Psoas muscle (tissue), 8 donors: ENCODE results near the gene CXorf58. TPM values are rescaled to one million over a fixed set of nuclear protein-coding genes. Genes with fewer than 3 reads are reported as not detected.
A peak's percentile ranks its signal among the peaks of the same experiment; 100 is the strongest.

Experiments
- ATAC-seq, 4 donors: fragments of 200-7000 bp; cut with Tn5 transposase; one replicate each; pipeline ENCODE4 v1.9.1; 2020; ENCODE audit warnings: moderate library complexity in 3 of 4, mild to moderate bottlenecking in 2 of 4
- DNase-seq, 2 donors: peaks; one replicate each; pipeline ENCODE4 v3.0.0-alpha.2; 2020
- H3K27ac ChIP-seq: fragments of 200-600 bp; one replicate; pipeline ENCODE4 v1.8.0; 2022
- H3K27me3 ChIP-seq, 3 donors: fragments of 200-600 bp in 1 of 3; one replicate each; pipeline versions ENCODE4 v1.6.1 to v1.8.0; 2013 to 2022; ENCODE audit warnings: low read length in 2 of 3, mild to moderate bottlenecking in 2 of 3, moderate library complexity in 1 of 3; ENCODE audit not compliant: insufficient read depth in 3 of 3
- H3K36me3 ChIP-seq, 2 donors: fragments of 200-600 bp in 1 of 2; one replicate each; pipeline versions ENCODE4 v1.6.1 to v1.8.0; 2013 to 2022; ENCODE audit warnings: low read depth in 1 of 2, mild to moderate bottlenecking in 1 of 2, moderate library complexity in 1 of 2; ENCODE audit not compliant: insufficient read depth in 1 of 2
- H3K4me1 ChIP-seq: fragments of 200-600 bp; one replicate; pipeline ENCODE4 v1.8.0; 2022
- H3K4me3 ChIP-seq: fragments of 200-600 bp; one replicate; pipeline ENCODE4 v1.8.0; 2022; ENCODE audit warnings: mild to moderate bottlenecking
- H3K9me3 ChIP-seq: fragments of 200-600 bp; one replicate; pipeline ENCODE4 v1.8.0; 2022
- WGBS, 3 donors: extraction: QIAGEN DNeasy Blood & Tissue Kit; methylation state at CpG; one replicate each; pipeline versions ENCODE4 v1.1.6 to v1.1.7; 2013; 5-methylcytosine and 5-hydroxymethylcytosine counted together
- intact Hi-C, 2 donors: fragments of 100-400 bp; cut with DNase I; formaldehyde crosslinking; loops; one replicate each; pipeline versions ENCODE4 v1.11.0 to v1.14.2; 2022
- polyA plus RNA-seq, 3 donors: library from polyadenylated mRNA; stranded (reverse); fragments of 200-250 nt; gene quantifications; one replicate each; pipeline ENCODE4 v1.2.3, GENCODE V29; 2013
- total RNA-seq, 4 donors: library from RNA; stranded (reverse); fragmentation: NEBNext Ultra II Directional in 2 of 4; extraction: Animal tissue kit (Norgen Biotek cat#: 25700) in 2 of 4; gene quantifications; one replicate each; pipeline versions ENCODE4 v1.2.1 to v1.2.4, GENCODE V29; 2021 to 2023
- TF ChIP-seq, protein P1 (sequence below): fragments of 200-600 bp; IDR thresholded peaks from one replicate; pipeline ENCODE4 v1.8.0; 2022; ENCODE audit warnings: antibody characterized with exemption
- donor health status: healthy with polysubstance abuse.
- donor health status: DM: no; HTN: no; CAD: no; lungs with moderate emphysema.
- donor health status: Bipolar disorder and iron deficiency.
- donor health status: healthy.
- donor health status: DM: yes; HTN: yes; CAD: no.
- donor health status: DM: no; HTN: no; CAD: no.
- donor health status: DM: no; HTN: no; CAD: no.
- donor health status: DM: yes; HTN: yes; CAD: no.

The CXorf58 gene
- total and polyA plus RNA-seq, 7 donors = 0.08 to 0.50 (median 0.17) TPM; not detected in 2

DNA sequence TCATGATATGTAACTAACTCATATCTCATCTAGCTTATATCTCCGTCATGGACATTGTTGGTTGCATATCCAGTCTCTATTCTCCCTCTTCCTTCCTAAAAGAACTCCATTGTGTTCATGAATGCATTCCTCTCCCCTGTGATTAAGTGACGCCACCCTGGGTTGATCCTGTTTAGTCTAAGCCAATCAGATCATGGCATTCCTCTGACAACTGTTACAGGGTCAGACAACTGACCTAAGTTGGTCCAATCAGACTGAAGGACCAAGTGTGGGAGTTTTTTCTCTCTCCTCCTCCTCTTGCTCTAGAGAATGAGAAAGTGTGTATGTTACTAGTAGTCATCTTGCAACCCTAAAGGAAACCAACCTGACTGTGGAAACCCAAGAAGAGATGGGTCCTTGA lies 3.7 kb upstream of the CXorf58 start:
- Histone ChIP-seq H3K36me3 (no peaks in the 10 kb centered on the region), H3K27me3 (peaks cover 0 to 7% (median 0%) of the 10 kb centered on the region in 3 donors), H3K4me3 (no peak overlapping the region), H3K9me3 (no peaks in the 10 kb centered on the region), H3K27ac (no peak overlapping the region), H3K4me1 (peaks cover 15% of the 10 kb centered on the region)
- ATAC-seq = no peak
- WGBS, 3 donors = 42 to 55% (median 46%) methylated on average over 2 of the region's 2 CpGs
- TF ChIP-seq, protein P1, sequence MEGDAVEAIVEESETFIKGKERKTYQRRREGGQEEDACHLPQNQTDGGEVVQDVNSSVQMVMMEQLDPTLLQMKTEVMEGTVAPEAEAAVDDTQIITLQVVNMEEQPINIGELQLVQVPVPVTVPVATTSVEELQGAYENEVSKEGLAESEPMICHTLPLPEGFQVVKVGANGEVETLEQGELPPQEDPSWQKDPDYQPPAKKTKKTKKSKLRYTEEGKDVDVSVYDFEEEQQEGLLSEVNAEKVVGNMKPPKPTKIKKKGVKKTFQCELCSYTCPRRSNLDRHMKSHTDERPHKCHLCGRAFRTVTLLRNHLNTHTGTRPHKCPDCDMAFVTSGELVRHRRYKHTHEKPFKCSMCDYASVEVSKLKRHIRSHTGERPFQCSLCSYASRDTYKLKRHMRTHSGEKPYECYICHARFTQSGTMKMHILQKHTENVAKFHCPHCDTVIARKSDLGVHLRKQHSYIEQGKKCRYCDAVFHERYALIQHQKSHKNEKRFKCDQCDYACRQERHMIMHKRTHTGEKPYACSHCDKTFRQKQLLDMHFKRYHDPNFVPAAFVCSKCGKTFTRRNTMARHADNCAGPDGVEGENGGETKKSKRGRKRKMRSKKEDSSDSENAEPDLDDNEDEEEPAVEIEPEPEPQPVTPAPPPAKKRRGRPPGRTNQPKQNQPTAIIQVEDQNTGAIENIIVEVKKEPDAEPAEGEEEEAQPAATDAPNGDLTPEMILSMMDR = no peak
- intact Hi-C loops = loop anchor here in 1 of 2 donors (5.0 to 10.0 kb wide), 2 partner anchors 207 to 251 kb away; no protein-coding TSS in a partner anchor
- DNase-seq = no peak

DNA sequence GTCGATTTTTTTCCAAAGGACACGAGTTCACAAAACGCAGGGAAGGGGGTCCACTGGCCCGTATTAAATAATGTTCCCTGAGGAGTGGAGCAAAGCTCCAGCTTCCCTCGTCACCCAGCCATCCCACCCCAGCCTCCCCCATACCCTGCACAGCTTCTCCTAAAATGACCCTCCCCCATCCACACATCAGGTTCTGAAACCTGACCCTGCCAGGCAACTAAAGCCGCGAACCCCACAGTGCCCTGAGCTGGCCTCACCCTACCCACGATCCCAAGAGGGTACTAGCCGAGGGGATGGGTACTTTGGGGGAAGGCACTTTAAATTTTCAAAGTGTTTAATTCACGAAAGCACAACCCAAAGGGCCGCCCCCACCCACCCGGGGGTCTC lies 702 bp upstream of the CXorf58 start:
- Histone ChIP-seq H3K27ac (peak overlapping the region; percentile 82), H3K4me1 (peaks cover 3% of the 10 kb centered on the region), H3K4me3 (peak overlapping the region; percentile 76), H3K9me3 (no peaks in the 10 kb centered on the region), H3K36me3 (no peaks in the 10 kb centered on the region), H3K27me3 (peaks cover 0 to 7% (median 0%) of the 10 kb centered on the region in 3 donors)
- ATAC-seq (peak; percentile 6 to 26 (median 17)), DNase-seq (no peak)
- 1 to 35% (median 2%) methylated on average over 12 of the region's 12 CpGs for WGBS, 3 donors
- intact Hi-C loops = loop anchor here (5.0 to 10.0 kb wide), 2 partner anchors 115 to 248 kb away; no protein-coding TSS in a partner anchor
- TF ChIP-seq, protein P1 = no peak

DNA sequence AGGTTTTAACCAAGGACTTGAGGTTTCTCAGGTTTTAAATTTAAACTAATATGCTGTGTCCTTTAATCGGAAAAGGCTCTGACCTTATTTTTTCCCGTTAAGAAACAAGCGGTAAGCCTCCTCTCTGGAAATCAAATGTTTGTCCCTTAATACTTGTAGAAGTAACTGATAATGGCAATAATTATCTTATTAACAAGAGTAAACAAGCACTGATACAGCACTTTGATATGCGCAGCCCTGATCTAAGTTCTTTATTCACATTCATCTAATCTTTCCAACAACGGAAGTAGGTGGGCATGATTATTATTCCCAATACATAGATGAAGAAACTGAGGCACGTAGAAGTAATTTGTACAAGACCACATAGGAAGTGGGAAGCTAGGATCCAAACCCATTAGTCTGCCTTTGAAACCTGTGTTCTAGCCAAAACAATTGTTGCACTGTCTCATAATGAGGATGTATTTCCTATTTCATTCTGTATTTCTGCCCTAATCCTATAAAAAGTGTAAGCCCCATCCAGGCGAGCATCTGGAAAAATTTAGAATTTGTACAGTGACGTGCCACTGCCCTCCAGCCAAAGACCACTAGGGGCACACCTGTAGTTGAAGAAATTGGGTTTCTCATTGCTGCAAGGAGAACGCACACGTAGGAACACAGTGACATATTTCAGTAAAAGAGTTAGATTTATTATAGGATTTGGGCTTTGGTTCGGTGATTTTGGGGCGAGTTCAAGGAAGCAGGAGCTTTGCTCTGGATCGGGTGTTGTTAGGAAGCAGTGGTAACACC lies 606 bp downstream of the CXorf58 start:
- Histone ChIP-seq H3K27me3 (peaks cover 0 to 7% (median 0%) of the 10 kb centered on the region in 3 donors), H3K4me1 (no peaks in the 10 kb centered on the region), H3K27ac (peak overlapping the region; percentile 82), H3K36me3 (no peaks in the 10 kb centered on the region), H3K4me3 (peak overlapping the region; percentile 76), H3K9me3 (no peaks in the 10 kb centered on the region)
- DNase-seq (no peak), ATAC-seq (no peak)
- intact Hi-C loops = loop anchor here (5.0 to 10.0 kb wide), 2 partner anchors 114 to 246 kb away; no protein-coding TSS in a partner anchor
- TF ChIP-seq, protein P1 = no peak
- WGBS, 3 donors = 28 to 40% (median 33%) methylated on average over 13 of the region's 13 CpGs

DNA sequence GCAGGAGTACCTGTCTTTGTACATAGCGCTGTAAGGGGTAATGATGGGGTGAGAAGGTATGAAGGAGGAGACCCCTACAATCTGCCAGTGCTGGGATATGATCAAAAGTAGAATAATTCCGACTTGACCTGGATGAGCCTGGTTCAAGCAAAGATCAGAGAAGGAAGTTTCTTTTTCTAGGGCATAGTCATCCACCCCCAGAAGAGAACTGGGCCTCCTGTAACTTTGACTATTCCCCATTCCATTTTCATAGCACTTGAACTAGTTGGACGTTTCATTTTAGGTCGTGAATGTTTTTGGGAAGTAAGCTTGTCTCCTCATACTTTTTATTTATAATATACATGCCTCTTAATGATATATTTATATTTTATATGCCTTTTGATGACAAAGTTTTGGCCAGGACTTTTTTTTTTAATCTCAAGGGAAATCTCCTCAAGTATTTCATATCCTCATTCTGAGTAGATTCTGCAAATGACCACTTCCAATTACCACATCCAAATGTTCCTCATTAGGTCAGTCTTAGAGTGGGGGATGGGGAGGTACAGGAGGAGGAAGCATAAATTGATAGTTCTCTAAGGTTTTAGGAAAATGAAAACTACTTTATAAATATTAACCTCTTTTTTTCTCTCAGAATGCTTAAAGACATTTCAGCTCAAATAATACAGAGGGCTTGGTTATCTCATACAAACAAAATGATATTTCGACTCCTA lies 3.5 kb downstream of the CXorf58 start:
- 76 to 90% (median 79%) methylated on average over 5 of the region's 5 CpGs for WGBS, 3 donors
- Histone ChIP-seq H3K27ac (no peak overlapping the region), H3K9me3 (no peaks in the 10 kb centered on the region), H3K36me3 (no peaks in the 10 kb centered on the region), H3K4me1 (no peaks in the 10 kb centered on the region), H3K27me3 (peaks cover 0 to 7% (median 0%) of the 10 kb centered on the region in 3 donors), H3K4me3 (no peak overlapping the region)
- ATAC-seq = no peak
- intact Hi-C loops = no loop called here
- DNase-seq = no peak
- TF ChIP-seq, protein P1 = no peak
